Ramos (cell line): ENCODE results near the gene GATAD2B.

Experiments
- in situ Hi-C: fragments of 300-500 bp; cut with MboI; formaldehyde crosslinking; loops from one replicate; pipeline ENCODE4 v1.14.3; 2022; ENCODE audit warnings: low sequenced_read_pairs; ENCODE audit not compliant: unreplicated experiment

Gene GATAD2B

GRCh38 chr1:153922972-153923925 lies at the start of gene GATAD2B:
Gene GATAD2B (minus strand): TSS chr1:153922972. CDS start chr1:153828347, 94,625 bp downstream.
- in situ Hi-C loops = no loop called here

- in situ Hi-C loops = no loop called here
Measured at GRCh38 chr1:153970346-153970745, 47.6 kb upstream of the GATAD2B start.

- in situ Hi-C loops = no loop called here
Measured at GRCh38 chr1:153968972-153969371, 46.2 kb upstream of the GATAD2B start.

GRCh38 chr1:153968408-153968807 lies 45.6 kb upstream of the GATAD2B start:
- in situ Hi-C loops = no loop called here

GRCh38 chr1:153968000-153968363 lies 45.2 kb upstream of the GATAD2B start:
- in situ Hi-C loops = no loop called here

GRCh38 chr1:153967107-153967999 lies 44.6 kb upstream of the GATAD2B start, which contains the start of gene CREB3L4:
Gene CREB3L4 (plus strand): TSS chr1:153967902. CDS start chr1:153968526, 624 bp downstream.
- in situ Hi-C loops = no loop called here

- in situ Hi-C loops = no loop called here
Measured at GRCh38 chr1:153963850-153964331, 41.1 kb upstream of the GATAD2B start.

GRCh38 chr1:153963030-153963849 lies 40.5 kb upstream of the GATAD2B start, which contains the start of gene SLC39A1:
Gene SLC39A1 (minus strand): TSS chr1:153963537. CDS start chr1:153962715, 822 bp downstream.
- in situ Hi-C loops = no loop called here

GRCh38 chr1:153962088-153963029 lies 39.6 kb upstream of the GATAD2B start:
- in situ Hi-C loops = no loop called here

- in situ Hi-C loops = no loop called here
Measured at GRCh38 chr1:153961421-153961820, 38.6 kb upstream of the GATAD2B start.

GRCh38 chr1:153960206-153960605 lies 37.4 kb upstream of the GATAD2B start:
- in situ Hi-C loops = no loop called here

- in situ Hi-C loops = no loop called here
Measured at GRCh38 chr1:153959454-153959853, 36.7 kb upstream of the GATAD2B start.

GRCh38 chr1:153958961-153959260 lies 36.1 kb upstream of the GATAD2B start:
- in situ Hi-C loops = no loop called here

GRCh38 chr1:153958111-153958960 lies 35.6 kb upstream of the GATAD2B start, which contains the start of gene CRTC2:
Gene CRTC2 (minus strand): TSS chr1:153958612. CDS start chr1:153958497, 115 bp downstream.
- in situ Hi-C loops = no loop called here

GRCh38 chr1:153957744-153958110 lies 35.0 kb upstream of the GATAD2B start:
- in situ Hi-C loops = no loop called here

GRCh38 chr1:153956997-153957715 lies 34.4 kb upstream of the GATAD2B start:
- in situ Hi-C loops = no loop called here

GRCh38 chr1:153954826-153955225 lies 32.1 kb upstream of the GATAD2B start:
- in situ Hi-C loops = no loop called here
